Activated B cell treated with CpG ODN at 0.5 μM for 24 hours (primary cell): ENCODE data around the gene C4B. TPM values are rescaled to one million over a fixed set of nuclear protein-coding genes. Genes with fewer than 3 reads are reported as not detected.
"Not testable (repeated sequence)": the region's sequence is repeated elsewhere in the genome, so short reads cannot be mapped to it uniquely, and the experiment has no call there.

Source experiments
- ATAC-seq: fragments of 200-7000 bp; cut with Tn5 transposase; one replicate; pipeline ENCODE4 v1.10.0; 2021; ENCODE audit warnings: low read depth, mild to moderate bottlenecking, moderate library complexity
- CTCF ChIA-PET: fragments of 350-600 bp; sonication (Branson Sonifier 250); formaldehyde crosslinking; loops from one replicate; lab custom pipeline; 2021; ENCODE audit warnings: antibody characterized with exemption; lab: Charles Lee
- POLR2A ChIA-PET: fragments of 350-600 bp; sonication (Branson Sonifier 250); formaldehyde crosslinking; loops from one replicate; lab custom pipeline; 2021; ENCODE audit warnings: antibody characterized with exemption; lab: Charles Lee
- DNase-seq: peaks from one replicate; pipeline ENCODE4 v3.0.0; 2022
- H3K27ac Mint-ChIP-seq: one replicate; pipeline ENCODE4 v1.8.0; 2020; ENCODE audit warnings: mixed read lengths
- H3K27me3 Mint-ChIP-seq: one replicate; pipeline ENCODE4 v1.8.0; 2021; ENCODE audit warnings: mixed read lengths
- H3K36me3 Mint-ChIP-seq: one replicate; pipeline ENCODE4 v1.8.0; 2021; ENCODE audit warnings: low read depth, mixed read lengths
- H3K4me1 Mint-ChIP-seq: one replicate; pipeline ENCODE4 v1.8.0; 2021; ENCODE audit warnings: mixed read lengths
- H3K4me3 Mint-ChIP-seq: one replicate; pipeline ENCODE4 v1.8.0; 2020; ENCODE audit warnings: mild to moderate bottlenecking, mixed read lengths
- H3K9me3 Mint-ChIP-seq: one replicate; pipeline ENCODE4 v1.8.0; 2020; ENCODE audit warnings: mixed read lengths
- CTCF ChIP-seq: fragments of 200-600 bp; IDR thresholded peaks from one replicate; pipeline ENCODE4 v1.8.0; 2022; ENCODE audit warnings: antibody characterized with exemption, mild to moderate bottlenecking
- intact Hi-C: fragments of 100-400 bp; cut with micrococcal nuclease; formaldehyde crosslinking; loops from one replicate; pipeline ENCODE4 v1.15.1; 2024
- total RNA-seq: library from RNA; stranded (reverse); gene quantifications from 2 replicates; pipeline ENCODE4 v1.2.3, GENCODE V29; 2022

Gene C4B
- total RNA-seq, 1 donor from 2014 or later = 5.3 TPM

GRCh38 chr6:32040299-32041049, 25.9 kb downstream of the C4B start:
- H3K4me1 Mint-ChIP-seq, H3K36me3 Mint-ChIP-seq, ATAC-seq, DNase-seq, H3K27me3 Mint-ChIP-seq, H3K27ac Mint-ChIP-seq, CTCF ChIA-PET, POLR2A ChIA-PET, H3K4me3 Mint-ChIP-seq, H3K9me3 Mint-ChIP-seq: not testable (repeated sequence)
- intact Hi-C loops = loop anchor here (10.0 kb wide), 2 partner anchors 114 to 754 kb away; partner anchors contain the start of genes PPT2 and PRRT1

- intact Hi-C loops = loop anchor here (10.0 kb wide), 2 partner anchors 114 to 754 kb away; partner anchors contain the start of genes PPT2 and PRRT1
- H3K27me3 Mint-ChIP-seq, DNase-seq, H3K9me3 Mint-ChIP-seq, POLR2A ChIA-PET, CTCF ChIA-PET, H3K27ac Mint-ChIP-seq, H3K4me3 Mint-ChIP-seq, ATAC-seq, H3K36me3 Mint-ChIP-seq, H3K4me1 Mint-ChIP-seq: not testable (repeated sequence)
Measured at GRCh38 chr6:32041050-32041321, 26.4 kb downstream of the C4B start.

- H3K36me3 Mint-ChIP-seq, H3K9me3 Mint-ChIP-seq, H3K4me1 Mint-ChIP-seq, H3K27me3 Mint-ChIP-seq, ATAC-seq, POLR2A ChIA-PET, H3K27ac Mint-ChIP-seq, DNase-seq, H3K4me3 Mint-ChIP-seq, CTCF ChIA-PET: not testable (repeated sequence)
- intact Hi-C loops = loop anchor here (10.0 kb wide), 2 partner anchors 113 to 753 kb away; partner anchors contain the start of genes PPT2 and PRRT1
Measured at GRCh38 chr6:32041385-32041784, 26.8 kb downstream of the C4B start.

- CTCF ChIA-PET, H3K4me1 Mint-ChIP-seq, H3K4me3 Mint-ChIP-seq, H3K27me3 Mint-ChIP-seq, H3K36me3 Mint-ChIP-seq, H3K27ac Mint-ChIP-seq, H3K9me3 Mint-ChIP-seq, ATAC-seq, POLR2A ChIA-PET, DNase-seq: not testable (repeated sequence)
- intact Hi-C loops = loop anchor here (10.0 kb wide), 2 partner anchors 113 to 753 kb away; partner anchors contain the start of genes PPT2 and PRRT1
Measured at GRCh38 chr6:32042276-32042675, 27.7 kb downstream of the C4B start.

GRCh38 chr6:32043589-32044380, 29.2 kb downstream of the C4B start:
- H3K9me3 Mint-ChIP-seq, CTCF ChIA-PET, ATAC-seq, H3K27me3 Mint-ChIP-seq, POLR2A ChIA-PET, H3K4me1 Mint-ChIP-seq, DNase-seq, H3K36me3 Mint-ChIP-seq, H3K27ac Mint-ChIP-seq, H3K4me3 Mint-ChIP-seq: not testable (repeated sequence)
- intact Hi-C loops = loop anchor here (10.0 kb wide), 2 partner anchors 111 to 751 kb away; partner anchors contain the start of genes PPT2 and PRRT1

GRCh38 chr6:32044916-32045315, 30.3 kb downstream of the C4B start:
- H3K27ac Mint-ChIP-seq, H3K36me3 Mint-ChIP-seq, H3K27me3 Mint-ChIP-seq, ATAC-seq, H3K9me3 Mint-ChIP-seq, POLR2A ChIA-PET, H3K4me3 Mint-ChIP-seq, H3K4me1 Mint-ChIP-seq, DNase-seq, CTCF ChIA-PET: not testable (repeated sequence)
- intact Hi-C loops = loop anchor here (10.0 kb wide), 2 partner anchors 110 to 750 kb away; partner anchors contain the start of genes PPT2 and PRRT1

GRCh38 chr6:32045811-32046449, 31.3 kb downstream of the C4B start:
- CTCF ChIA-PET = no interaction called here
- intact Hi-C loops = loop anchor here (10.0 kb wide), 2 partner anchors 109 to 749 kb away; partner anchors contain the start of genes PPT2 and PRRT1
- no peaks in the 10 kb centered on the region for H3K36me3 Mint-ChIP-seq
- peaks cover 4% of the 10 kb centered on the region for H3K4me1 Mint-ChIP-seq
- no peak overlapping the region for H3K27ac Mint-ChIP-seq
- ATAC-seq = no peak
- H3K4me3 Mint-ChIP-seq = no peak overlapping the region
- H3K27me3 Mint-ChIP-seq = peaks cover 5% of the 10 kb centered on the region
- POLR2A ChIA-PET = no interaction called here
- no peak for TF ChIP-seq CTCF
- DNase-seq = no peak
- no peaks in the 10 kb centered on the region for H3K9me3 Mint-ChIP-seq
